ENCODE results near the gene USP10.

DNA sequence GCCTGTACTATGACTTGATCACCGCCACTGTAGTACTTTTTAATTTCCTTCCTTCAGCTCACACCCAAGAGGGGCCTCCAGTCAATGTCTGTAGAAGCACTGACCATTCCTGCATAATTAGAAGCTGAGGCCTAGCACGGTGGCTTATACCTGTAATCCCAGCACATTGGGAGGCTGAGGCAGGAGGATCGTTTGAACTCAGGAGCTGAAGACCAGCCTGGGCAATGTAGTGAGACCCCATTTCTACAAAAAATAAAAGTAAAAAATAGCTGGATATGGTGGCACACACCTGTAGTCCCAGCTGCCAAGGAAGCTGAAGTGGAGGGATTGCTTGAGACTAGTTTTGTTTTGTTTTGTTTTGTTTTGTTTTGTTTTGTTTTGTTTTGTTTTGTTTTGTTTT, 45.6 kb upstream of the USP10 start:
- TF ChIP-seq GATA2 (IDR thresholded peaks at IDR 0.05; ENCODE audit: low read depth, low read length) (no peak), GATA3 (IDR thresholded peaks at IDR 0.05; ENCODE audit: low read depth, low read length) (no peak)
